ENCODE results near the gene LRPAP1.
"Not testable (repeated sequence)": the region's sequence is repeated elsewhere in the genome, so short reads cannot be mapped to it uniquely, and the experiment has no call there.

- TF ChIP-seq POLR2A (IDR thresholded peaks at IDR 0.05; ENCODE audit: low read length); GATA1 (IDR thresholded peaks at IDR 0.05; ENCODE audit: low read depth, low read length): not testable (repeated sequence)
Observed at GRCh38 chr4:3548991-3549693, 16.9 kb upstream of the LRPAP1 start.
